SK-N-MC (cell line): ENCODE measurements around the gene C4orf50.

Source experiments
- DNase-seq: peaks from one replicate; pipeline ENCODE4 v3.0.0-alpha.2; 2011; ENCODE audit warnings: low read depth, low spot score
- H3K27ac ChIP-seq: fragments of 200-600 bp; sonication (generic); 2 replicates; pipeline ENCODE4 v1.5.1; 2016; ENCODE audit warnings: mixed run types
- H3K36me3 ChIP-seq: fragments of 200-600 bp; sonication (generic); 2 replicates; pipeline ENCODE4 v1.6.1; 2017; ENCODE audit warnings: antibody characterized with exemption, low read length, mixed read lengths; ENCODE audit not compliant: insufficient read depth
- H3K4me3 ChIP-seq: fragments of 200-600 bp; sonication (generic); 2 replicates; pipeline ENCODE4 v1.5.1; 2016
- H3K9ac ChIP-seq: fragments of 200-600 bp; sonication (generic); 2 replicates; pipeline ENCODE4 v1.8.0; 2017; ENCODE audit warnings: mixed run types, mixed read lengths; ENCODE audit not compliant: insufficient read length
- H3K9me3 ChIP-seq: fragments of 200-600 bp; sonication (generic); 2 replicates; pipeline ENCODE4 v1.6.1; 2017; ENCODE audit warnings: low read depth, mild to moderate bottlenecking, antibody characterized with exemption, low read length, moderate library complexity, mixed read lengths
- EZH2 ChIP-seq: fragments of 200-600 bp; sonication (generic); IDR thresholded peaks from one replicate; pipeline ENCODE4 v1.6.1; 2017; ENCODE audit warnings: antibody characterized with exemption
- FOXP2 ChIP-seq: optimal IDR thresholded peaks from 2 replicates; pipeline ENCODE3; 2011; ENCODE audit warnings: mild to moderate bottlenecking, moderate library complexity; ENCODE audit not compliant: insufficient read depth; ENCODE audit errors: extremely low read length, control extremely low read depth
- POLR2AphosphoS5 ChIP-seq: IDR thresholded peaks from 2 replicates; pipeline ENCODE4 v1.6.1; 2012; ENCODE audit warnings: mild to moderate bottlenecking, low read depth, low read length, borderline replicate concordance

Gene C4orf50

GRCh38 chr4:6038711-6039110 lies 20.5 kb upstream of the C4orf50 start:
- TF ChIP-seq EZH2 (no peak), POLR2AphosphoS5 (no peak), FOXP2 (no peak)
- H3K27ac ChIP-seq = no peak overlapping the region
- no peak overlapping the region for H3K4me3 ChIP-seq
- DNase-seq = no peak
- H3K36me3 ChIP-seq = no peaks in the 10 kb centered on the region
- no peak overlapping the region for H3K9ac ChIP-seq
- H3K9me3 ChIP-seq = no peaks in the 10 kb centered on the region

- Histone ChIP-seq H3K9me3 (no peaks in the 10 kb centered on the region), H3K9ac (no peak overlapping the region), H3K4me3 (no peak overlapping the region), H3K27ac (no peak overlapping the region), H3K36me3 (no peaks in the 10 kb centered on the region)
- no peak for DNase-seq
- no peak for TF ChIP-seq EZH2
- no peak for TF ChIP-seq POLR2AphosphoS5
- TF ChIP-seq FOXP2 = no peak
These were observed 17.6 kb upstream of the C4orf50 start for GRCh38 chr4:6035786-6036185.

DNA sequence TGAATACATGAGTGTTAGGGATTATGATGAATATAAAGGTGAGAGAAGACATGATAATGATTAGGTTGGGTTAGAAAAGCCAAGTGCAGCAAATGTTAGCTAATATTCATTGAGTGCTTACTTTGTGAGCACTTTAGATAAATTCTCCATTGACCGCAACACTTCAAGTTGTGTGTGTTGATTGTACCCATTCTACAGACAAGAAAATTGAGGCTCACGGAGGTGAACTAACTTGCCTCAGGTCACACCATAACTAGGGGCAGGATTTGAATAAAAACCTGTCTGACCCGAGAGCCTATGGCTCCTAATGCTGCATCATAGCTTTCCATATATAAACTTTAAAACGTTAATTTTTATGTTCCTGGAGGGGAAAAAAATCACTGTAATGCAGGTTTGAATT lies 15.2 kb upstream of the C4orf50 start:
- no peak overlapping the region for H3K9ac ChIP-seq
- TF ChIP-seq FOXP2 = no peak
- no peak for TF ChIP-seq POLR2AphosphoS5
- no peak for TF ChIP-seq EZH2
- H3K27ac ChIP-seq = no peak overlapping the region
- H3K4me3 ChIP-seq = no peak overlapping the region
- no peak for DNase-seq
- no peaks in the 10 kb centered on the region for H3K9me3 ChIP-seq
- no peaks in the 10 kb centered on the region for H3K36me3 ChIP-seq

DNA sequence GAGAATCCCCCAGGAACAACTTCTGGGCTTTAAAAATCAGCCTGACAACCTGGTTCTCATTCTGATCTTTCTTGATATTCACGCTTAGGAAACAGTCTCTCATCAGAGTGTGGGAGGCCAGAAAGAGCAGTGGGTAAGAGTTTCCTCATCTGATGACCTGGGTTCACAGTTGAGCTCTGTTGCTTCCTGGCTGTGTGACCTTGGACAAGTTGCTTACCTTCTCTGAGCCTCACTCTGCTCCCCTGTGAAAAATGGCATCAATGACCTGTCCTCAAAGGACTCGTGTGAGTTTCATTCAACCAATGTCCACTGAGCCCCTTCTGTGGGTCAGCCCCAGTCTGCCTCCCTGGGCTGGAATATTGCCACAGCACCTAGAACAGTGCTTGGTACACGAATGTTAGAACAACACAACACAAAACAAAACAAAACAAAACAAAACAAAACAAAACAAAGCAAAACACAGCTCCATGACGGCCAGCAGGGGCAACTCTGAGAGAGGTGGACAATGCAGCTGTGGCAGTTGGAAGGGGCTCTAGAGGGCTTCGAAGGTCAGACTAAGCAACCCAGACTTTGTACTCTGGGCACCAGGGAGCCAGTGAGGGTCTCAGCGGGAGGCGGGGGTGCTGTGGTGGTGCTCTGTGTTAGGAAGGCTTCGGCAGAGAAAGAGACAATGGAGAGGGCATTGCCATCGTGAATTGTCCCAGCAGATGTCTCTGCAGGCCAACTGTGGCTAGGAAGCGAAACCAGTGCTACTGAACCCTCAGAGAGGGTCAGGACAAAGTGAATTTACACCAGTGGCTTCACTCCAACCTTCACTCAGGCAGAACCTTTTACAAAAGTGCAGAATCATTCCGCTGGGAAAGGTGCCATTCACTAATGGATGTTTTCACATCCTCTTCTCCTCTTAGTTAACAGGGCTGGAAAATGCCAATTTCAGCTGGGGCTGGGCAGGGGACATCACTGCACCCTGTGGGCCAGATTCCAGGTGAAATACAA lies 14.3 kb upstream of the C4orf50 start:
- TF ChIP-seq POLR2AphosphoS5 (no peak), FOXP2 (no peak), EZH2 (no peak)
- Histone ChIP-seq H3K4me3 (no peak overlapping the region), H3K9me3 (no peaks in the 10 kb centered on the region), H3K27ac (no peak overlapping the region), H3K9ac (no peak overlapping the region), H3K36me3 (no peaks in the 10 kb centered on the region)
- DNase-seq = no peak

- Histone ChIP-seq H3K9me3 (no peaks in the 10 kb centered on the region), H3K36me3 (no peaks in the 10 kb centered on the region), H3K4me3 (no peak overlapping the region), H3K9ac (no peak overlapping the region), H3K27ac (no peak overlapping the region)
- DNase-seq = no peak
- TF ChIP-seq POLR2AphosphoS5 = no peak
- TF ChIP-seq EZH2 = no peak
- no peak for TF ChIP-seq FOXP2
These were observed 13.6 kb upstream of the C4orf50 start for GRCh38 chr4:6031846-6032245.

DNA sequence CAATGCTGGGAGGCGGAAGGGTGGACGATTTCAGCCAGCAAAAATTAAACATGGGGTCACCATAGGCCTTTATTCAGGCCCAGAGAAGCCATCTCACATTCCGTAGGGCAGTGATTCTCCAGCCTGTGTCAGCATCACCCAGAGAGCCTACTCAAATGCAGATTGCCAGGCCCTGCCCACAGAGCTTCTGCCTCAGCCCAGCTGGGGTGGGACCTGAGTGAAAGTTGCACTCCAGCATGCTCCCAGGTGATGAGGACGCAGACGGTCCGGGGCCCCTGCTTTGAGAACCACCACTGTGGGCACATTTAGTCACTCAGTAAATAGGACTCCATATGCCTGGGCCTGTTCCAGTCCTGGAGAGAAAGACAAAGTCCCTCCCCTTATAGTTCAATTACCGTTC lies 12.4 kb upstream of the C4orf50 start:
- Histone ChIP-seq H3K4me3 (no peak overlapping the region), H3K27ac (no peak overlapping the region), H3K36me3 (no peaks in the 10 kb centered on the region), H3K9me3 (no peaks in the 10 kb centered on the region), H3K9ac (no peak overlapping the region)
- DNase-seq = no peak
- TF ChIP-seq FOXP2 = no peak
- TF ChIP-seq EZH2 = no peak
- TF ChIP-seq POLR2AphosphoS5 = no peak

- no peak for DNase-seq
- no peak overlapping the region for H3K4me3 ChIP-seq
- no peak overlapping the region for H3K9ac ChIP-seq
- no peak overlapping the region for H3K27ac ChIP-seq
- no peaks in the 10 kb centered on the region for H3K36me3 ChIP-seq
- TF ChIP-seq POLR2AphosphoS5 = no peak
- TF ChIP-seq EZH2 = no peak
- TF ChIP-seq FOXP2 = no peak
- H3K9me3 ChIP-seq = no peaks in the 10 kb centered on the region
These were observed 11.0 kb upstream of the C4orf50 start for GRCh38 chr4:6029254-6029653.

DNA sequence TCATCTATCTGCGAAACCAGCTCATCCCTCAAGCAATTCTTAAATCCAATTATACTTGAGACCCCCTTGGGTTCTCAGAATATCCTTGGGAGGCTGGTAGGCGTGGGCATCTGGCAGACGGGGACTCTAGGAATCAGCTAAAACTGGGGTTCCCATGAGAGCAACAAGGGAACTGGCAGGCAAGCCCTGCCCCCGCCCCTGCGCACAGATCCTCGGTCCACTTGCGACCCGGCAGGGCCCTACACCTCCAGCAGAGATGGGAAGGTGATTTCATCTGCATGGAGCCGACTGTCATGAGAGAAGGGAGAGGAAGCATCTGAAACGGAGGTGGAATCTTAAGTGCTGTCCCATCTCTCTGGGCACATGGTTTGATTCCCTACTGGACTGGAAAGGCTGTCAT lies 9.9 kb upstream of the C4orf50 start:
- no peak overlapping the region for H3K9ac ChIP-seq
- H3K4me3 ChIP-seq = no peak overlapping the region
- no peaks in the 10 kb centered on the region for H3K36me3 ChIP-seq
- H3K9me3 ChIP-seq = no peaks in the 10 kb centered on the region
- no peak overlapping the region for H3K27ac ChIP-seq
- DNase-seq = no peak
- no peak for TF ChIP-seq FOXP2
- TF ChIP-seq EZH2 = no peak
- TF ChIP-seq POLR2AphosphoS5 = no peak
